AG08396 (cell line): ENCODE measurements around the gene LTBP2.
A peak's percentile ranks its signal among the peaks of the same experiment; 100 is the strongest.
"Not testable (repeated sequence)": the region's sequence is repeated elsewhere in the genome, so short reads cannot be mapped to it uniquely, and the experiment has no call there.

Experiments
- DNase-seq: peaks from one replicate; pipeline ENCODE4 v3.0.0; 2012; ENCODE audit warnings: low spot score, mixed read lengths

Gene LTBP2

DNA sequence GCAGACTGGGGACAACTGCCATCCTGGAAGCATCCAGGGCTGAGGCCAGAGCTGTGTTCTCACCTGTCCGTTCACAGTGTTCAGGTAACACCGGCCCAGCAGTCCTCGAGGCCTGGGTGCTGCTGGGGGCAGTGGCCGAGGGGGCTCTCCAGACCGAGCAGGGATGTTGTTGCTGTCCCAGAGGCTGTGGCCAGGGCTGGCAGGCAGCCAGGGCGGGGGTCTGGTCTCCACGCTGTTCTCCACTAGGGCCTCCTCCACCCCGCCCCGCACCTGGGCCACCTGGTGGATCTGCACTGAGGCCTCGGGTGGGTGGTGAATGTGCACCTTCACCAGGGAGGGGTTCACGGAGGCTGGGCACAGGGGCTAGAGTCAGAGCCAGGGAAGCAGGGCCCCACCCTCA is 61.0 kb downstream of the LTBP2 start:
- no peak for DNase-seq

DNA sequence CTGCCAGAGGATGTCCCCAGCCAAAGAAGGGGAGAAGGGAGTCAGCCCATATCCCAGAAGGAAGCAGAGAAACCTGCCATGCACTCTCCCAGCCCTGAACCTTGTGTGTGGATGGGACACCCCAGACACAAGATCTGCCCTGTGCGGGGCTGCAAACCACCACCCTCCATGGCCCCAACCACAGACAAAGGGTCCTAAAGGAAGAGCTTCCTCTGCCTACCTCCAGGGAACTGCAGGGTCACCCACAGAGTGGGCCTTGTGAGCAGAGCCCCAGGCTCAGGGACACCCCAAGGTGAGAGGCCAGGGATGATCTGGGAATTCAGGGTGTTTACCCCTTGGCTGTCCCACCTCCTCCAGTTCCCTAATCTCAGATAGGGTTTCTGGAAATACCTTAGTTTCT is 62.0 kb downstream of the LTBP2 start:
- DNase-seq = no peak

DNA sequence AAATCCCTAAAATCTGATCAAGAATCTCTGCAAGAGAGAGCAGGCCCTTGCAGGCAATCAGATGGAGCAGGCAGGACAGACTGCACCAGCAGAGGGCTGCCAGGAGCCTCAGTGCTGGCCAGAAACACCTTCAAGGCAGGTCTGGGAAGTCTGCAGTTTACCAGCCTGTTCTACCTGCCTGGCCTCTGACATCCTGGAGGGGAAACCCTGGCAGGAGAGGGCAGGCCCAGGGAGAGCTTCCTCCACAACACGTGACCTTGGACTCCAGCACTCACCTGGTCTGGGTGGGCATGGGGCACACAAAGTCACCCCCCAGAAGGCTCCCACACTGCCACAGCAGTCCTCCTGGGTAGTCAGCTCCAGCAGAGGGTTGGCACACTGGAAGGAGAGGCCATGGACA is 62.4 kb downstream of the LTBP2 start:
- no peak for DNase-seq

DNA sequence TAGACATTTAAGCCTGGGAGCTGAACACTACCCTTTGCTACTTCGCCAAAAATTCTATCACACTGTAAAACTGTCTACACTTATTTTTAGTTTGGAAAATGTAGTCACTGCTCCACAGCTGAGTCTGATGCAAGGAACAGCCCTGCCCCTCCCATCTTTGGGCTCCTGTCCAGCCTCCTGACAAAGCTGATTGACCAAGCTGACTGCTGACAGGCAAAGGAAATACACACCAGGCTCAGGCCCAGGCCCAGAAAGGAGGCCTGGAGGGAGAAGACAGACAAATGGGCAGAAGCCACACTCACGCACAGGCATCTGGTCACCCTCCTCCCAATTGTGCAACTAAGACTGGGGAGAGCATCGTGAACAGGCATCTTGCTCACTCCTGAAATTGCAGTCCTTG is 63.2 kb downstream of the LTBP2 start:
- peak; percentile 62 for DNase-seq

DNA sequence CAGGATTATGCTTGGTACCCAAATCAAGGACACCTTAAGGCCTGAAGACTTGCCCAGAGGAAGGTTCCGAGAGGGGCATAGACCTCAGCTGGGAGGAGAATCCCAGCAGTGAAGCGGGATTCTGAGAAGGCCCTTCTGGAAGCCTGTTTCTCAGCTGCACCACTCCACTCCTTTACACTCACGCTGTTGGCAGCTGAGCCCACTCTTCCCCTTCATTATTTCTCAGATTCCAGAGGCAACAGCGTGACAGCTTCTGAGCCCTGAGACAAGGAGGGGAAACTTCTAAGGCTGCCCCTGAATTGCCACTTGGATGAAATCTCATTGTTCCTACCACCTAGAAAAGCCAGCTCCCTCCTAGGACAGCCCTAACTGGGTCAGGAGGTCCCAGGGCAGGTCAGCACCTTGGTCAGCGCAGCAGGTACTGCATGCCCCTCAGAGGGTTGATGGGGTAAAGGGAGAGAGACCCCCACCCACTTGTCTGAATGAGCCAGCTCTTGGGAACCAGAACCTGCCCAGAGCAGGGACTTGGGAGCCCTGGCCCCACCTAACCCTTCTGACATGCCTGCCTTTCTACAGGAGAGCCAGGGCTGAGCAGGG is 64.6 kb downstream of the LTBP2 start:
- no peak for DNase-seq

DNA sequence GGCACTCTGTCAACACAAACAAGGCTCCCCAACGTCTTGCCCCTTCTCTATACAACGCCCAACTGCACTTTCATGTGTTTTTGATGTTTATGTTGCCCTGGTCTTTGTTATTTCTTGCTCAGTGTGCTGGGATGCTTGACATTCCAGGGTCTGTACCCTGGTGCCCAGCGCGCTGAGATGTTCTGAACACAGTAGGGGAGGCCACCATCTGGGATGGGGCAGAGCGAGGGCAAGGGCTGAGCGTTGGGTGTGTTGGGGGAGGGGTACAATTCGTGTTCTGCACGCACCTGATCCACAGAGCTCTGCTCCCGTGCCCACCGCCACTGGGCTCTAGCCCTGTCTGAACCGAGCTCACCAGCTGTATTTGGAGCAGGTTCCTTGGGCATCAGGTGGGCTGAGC is 65.6 kb downstream of the LTBP2 start:
- DNase-seq = no peak

DNA sequence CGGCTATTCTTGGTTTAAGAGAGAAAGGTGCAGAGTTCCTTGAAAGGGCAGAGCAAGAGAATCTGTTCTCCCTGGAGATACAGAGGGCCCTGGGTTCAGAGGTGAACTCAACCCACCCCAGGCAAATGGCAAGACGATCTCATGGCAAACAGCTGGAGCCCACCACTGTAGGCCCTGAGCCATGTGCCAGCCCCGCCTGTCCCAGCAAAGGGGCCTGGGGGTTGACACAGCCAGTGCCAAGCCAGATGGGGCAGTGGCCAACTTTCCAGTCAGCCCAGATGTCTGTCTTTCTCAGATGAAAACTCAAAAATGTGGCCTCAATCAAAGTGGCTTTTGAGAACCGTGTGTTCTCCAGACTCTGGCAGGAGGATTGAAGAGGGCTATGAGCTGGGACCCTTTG is 66.7 kb downstream of the LTBP2 start:
- DNase-seq = no peak

DNA sequence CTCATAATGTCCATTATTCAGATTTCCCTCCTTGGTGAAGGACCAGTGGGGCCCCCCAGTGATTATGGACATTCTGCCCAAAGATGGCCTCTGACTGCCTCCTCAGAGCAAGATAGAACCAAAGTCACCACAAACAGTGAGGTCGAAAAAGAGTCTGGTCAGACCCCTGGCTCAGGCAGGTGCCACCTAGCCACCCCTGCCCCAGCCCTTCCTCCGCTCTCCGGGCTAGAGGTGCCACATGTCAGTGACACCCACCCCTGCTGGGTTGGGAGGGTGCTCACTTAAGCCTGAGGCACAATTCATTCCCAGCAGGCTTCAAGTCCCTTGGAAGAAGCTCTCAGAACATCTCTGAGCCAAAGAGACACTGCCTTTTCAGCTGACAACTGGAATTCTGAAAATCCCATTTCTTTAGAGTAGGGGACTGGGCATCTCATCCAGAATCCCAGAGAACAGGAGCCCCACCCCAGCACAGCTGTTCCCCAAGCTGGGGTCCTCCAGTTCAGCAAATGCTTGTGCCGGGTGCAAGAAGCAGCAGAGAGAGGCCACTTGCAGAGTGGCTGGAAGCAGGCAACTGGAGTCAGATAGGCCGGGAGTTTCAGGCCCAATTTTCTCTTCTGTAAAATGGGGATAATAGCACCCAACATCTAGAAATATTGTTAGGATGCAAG is 68.1 kb downstream of the LTBP2 start:
- no peak for DNase-seq

DNA sequence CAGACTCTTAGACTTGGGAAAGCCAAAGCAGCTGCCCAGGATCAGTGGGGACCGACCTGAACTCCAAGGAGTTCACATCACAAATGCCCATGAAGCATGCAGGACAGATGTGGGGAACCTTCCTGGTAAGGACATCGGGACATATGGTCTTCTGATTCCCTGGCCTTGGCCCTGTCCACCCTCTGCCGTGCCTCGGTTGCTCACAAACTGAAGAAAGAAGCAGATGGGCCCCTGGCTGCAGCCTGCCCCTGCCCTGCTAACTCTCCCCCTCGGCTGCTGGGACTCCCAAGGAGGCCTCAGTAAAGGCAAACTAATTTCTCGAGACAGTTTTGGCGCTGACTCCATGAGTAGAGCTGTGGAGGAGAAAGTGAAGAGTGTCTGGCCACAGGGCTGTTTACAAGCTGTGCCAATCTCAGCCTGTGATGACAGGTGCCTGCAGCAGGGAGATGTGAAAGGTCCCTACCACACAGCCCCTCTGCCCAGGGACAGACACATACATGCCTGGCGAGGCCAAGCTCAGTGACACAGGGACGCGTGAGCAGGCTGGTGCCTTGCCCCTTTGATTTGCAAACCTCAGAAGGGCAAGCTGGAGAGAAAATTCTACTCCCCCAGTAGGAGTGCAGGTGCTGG is 69.9 kb downstream of the LTBP2 start:
- DNase-seq = no peak

DNA sequence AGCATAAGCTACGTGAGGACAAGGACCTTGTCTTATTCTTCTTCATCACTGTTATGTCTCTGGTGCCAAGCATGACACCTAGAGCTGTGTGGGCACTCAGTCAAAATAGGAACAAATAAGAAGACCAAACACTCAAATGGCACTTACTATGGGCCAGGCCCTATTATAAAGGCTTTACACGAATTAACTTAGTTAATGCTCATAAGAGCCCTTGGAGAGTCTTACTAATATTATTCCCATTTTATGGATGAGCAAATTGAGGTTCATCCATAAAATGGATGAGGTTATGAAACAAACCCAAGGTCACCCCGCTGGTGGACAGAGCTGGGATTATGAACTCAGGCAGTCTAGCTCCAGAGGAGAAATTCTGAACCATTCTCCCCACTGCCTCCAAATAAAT is 70.8 kb downstream of the LTBP2 start:
- no peak for DNase-seq

DNA sequence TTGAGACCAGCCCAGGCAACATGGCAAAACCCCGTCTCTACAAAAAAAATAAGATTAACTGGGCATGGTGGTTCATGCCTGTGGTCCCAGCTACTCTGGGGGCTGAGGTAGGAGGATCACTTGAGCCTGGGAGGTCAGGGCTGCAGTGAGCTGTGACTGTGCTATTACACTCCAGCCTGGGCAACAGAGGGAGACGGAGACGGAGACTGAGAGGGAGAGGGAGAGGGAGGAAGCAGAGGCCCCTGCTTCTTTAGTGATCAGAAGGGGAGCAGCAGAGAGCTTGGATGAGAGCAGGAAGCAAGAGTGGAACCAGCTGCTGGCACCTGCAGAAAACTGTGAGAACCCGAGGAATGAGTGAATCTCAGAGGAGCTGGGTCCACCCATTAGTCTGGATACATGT is 72.5 kb downstream of the LTBP2 start:
- no peak for DNase-seq

DNA sequence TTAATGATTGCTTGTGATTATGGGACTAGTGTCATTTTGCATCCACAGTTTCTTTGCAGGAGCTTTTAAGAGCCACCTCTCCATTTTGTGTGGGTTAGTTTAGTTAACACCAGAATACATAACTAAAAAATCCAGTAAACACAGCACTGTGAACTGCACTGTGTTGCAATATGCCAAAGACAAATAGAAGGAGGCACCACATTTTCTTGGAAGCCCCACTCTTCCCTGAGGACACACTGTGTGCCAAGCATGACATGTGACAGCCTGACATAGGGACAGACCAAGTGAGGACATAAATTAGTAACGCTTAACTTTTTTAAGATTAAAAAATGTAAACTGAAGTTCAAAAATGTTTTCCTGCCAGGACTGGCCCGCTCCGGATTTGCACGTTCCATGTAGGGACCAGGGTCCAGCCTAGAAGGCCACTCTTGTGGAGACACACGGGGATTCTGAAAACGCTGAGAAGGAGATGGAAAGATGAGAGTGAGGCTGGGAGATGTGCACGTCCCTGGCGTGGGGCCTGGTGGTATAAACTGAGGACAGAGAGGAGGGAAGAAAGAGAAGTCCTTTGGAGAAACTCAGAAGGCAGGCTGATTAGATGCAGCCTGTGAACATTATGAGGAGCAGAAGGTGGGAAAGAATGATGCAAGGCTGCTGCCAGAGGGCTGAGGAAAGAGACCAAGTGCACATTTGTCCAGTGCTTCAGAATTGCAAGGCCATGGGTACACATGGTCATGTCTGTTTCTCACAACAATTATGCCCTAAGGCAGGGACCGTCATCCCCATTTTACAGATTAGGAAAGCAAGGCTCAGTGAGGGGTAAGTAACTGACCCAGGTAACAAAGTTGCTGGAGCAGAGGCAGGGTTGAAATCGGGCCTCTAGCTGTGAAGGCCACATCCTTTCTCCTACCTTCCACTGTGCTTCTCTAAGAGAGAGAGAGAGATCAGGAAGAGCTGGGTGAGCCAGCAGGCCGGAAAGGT is 73.3 kb downstream of the LTBP2 start:
- DNase-seq = no peak

DNA sequence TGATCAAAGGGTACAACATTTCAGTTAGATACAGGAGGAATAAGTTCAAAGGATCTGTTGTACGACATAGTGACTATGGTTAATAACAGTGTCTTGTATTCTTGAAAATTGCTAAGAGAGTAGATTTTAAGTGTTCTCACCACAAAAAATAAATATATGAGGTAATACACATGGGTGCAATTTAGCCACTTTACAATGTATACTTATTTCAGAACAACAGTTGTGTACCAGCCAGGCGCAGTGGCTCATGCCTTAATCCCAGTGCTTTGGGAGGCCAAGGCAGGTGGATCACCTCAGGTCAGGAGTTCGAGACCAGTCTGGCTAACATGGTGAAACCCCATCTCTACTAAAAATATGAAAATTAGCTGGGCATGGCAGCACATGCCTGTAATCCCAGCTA is 75.7 kb downstream of the LTBP2 start:
- not testable (repeated sequence) for DNase-seq

DNA sequence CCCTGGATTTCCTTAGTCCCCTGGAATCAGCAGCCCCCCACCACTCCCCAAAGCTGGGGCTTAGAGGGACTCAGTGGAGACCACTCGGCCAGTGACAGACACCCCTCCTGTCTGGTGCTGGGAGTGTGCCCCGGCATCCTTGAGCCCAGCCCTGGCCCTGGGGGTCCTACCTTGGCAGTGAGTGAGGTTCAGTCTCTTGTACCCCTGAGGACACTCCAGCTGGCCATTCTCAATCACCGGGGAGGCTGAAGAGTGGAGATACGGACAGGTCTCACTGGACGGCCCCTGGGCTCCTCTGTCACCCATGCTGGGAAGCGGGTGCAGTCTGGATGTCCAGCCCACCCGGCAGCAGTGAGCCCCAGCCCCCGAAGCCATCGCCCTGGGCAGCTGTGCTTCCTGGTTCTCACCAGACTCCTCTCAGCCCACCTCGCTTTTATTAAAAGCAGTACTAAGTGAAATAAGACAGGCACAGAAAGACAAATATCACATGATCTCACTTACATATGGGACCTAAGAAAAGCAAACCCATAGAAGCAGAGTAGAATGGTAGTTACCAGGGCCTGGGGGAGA is 76.2 kb downstream of the LTBP2 start:
- DNase-seq = no peak

DNA sequence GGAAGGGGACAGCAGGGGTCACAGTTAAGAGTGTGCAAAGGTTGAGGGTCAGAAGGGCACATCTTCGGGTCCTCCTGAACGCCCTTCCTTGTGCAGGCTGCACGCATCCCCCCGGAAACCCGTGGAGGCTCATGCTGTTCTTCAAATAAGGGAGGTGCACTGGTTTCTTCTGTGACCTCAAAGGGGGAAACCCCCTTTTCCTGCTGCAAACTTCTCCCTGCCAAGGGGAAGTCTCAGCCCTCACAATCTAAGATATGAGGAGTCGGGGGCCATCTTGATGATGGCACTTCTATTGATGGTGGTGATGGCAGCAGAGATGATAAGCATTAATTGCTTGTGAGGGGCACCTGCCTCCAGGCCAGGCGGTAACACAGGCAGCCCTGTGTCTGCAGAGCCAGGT is 78.5 kb downstream of the LTBP2 start:
- no peak for DNase-seq

DNA sequence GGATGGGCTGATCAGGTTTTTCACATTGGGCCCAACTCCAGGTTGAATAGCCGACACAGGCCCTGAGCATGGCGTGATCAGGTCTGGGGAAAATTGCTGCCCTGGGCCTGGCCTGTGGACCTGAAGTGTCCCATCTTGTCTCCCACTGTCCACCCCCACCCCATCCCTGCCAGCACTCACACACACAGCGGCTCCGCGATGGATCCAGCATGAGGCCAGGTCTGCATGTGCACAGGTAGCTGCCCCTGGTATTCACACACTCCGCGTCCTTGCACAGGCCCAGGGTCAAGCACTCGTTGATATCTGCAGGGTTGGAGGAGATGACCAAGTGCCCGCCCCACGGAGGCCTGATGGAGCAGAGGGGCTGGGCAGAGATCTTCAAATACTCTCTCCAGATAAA is 79.8 kb downstream of the LTBP2 start:
- DNase-seq = no peak

DNA sequence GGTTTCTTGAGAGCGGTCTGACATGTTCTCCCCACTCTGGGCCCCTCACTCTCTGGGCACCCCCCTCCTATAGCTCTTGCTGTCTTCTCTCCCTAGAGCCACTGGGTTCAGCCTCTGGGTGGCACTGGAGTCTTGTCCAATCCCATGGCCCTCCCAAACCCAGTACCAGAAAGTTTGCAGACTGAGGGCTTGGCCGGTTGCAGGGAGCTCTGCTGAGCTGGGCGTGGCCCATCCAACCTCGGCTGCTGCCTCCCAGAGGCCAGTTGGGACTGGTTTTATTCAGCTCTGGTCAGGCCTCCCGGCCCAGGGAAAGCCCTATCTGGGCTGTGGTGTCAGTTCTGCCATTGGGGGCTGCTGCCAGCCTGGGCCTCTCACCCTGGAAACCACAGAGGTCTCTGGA is 80.6 kb downstream of the LTBP2 start:
- DNase-seq = peak; percentile 68

DNA sequence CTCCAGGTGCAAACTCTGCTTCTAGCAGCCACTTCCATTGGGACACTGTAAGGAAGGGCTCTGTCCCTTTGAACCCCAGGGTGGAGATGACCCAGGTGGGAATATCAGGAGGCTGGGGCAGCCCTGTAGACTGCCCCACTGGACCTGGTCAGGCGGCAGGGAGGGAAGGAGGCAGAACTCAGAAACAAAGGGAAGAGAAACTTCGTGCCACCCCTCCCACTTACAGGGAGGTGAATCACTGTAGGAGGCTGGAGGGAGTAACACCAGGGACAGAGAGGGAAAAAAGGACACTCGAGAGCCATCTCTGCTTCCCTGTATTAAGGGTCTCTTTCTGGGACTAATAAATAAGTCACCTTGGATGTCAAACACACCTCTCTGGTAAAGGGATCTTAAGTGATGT is 81.0 kb downstream of the LTBP2 start:
- DNase-seq = no peak

DNA sequence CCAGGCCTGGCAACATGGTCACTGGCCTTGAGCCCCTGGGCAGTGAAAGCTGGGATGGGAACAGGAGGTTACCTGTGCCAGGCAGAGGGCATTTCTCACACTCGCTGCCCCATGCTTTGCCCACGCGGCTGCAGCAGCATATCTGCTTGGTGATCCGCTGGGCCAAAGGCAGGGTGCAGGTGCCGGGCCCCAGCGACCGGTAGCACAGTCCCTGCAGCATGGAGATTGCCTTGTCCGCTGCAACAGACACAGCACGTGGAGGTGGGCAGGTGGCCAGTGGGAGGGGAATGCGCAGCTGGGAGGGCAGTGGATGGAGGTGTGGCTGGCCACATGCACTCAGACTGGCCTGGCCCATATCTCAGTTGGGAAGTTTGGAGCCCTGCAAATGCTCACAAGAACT is 83.2 kb downstream of the LTBP2 start:
- no peak for DNase-seq

DNA sequence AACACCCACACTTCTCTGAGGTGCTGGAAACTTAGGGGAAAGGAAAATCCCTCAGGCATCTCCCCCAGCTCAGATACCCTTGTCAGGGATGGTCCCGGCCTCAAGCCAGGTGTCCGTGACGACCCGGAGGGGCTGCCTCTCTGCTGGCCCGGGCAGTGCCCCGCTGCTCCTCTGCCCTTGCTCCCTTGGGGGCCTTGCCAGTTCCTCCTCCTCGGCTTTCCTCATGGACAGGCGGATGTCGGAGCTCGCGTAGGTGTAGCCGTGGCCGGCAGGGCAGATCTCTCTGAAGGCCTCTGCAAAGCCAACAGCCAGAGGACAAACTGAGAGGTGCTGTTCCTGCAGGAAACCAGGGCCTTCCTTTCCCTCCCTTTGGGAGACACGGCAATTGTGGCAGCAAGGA is 83.6 kb downstream of the LTBP2 start:
- DNase-seq = no peak

DNA sequence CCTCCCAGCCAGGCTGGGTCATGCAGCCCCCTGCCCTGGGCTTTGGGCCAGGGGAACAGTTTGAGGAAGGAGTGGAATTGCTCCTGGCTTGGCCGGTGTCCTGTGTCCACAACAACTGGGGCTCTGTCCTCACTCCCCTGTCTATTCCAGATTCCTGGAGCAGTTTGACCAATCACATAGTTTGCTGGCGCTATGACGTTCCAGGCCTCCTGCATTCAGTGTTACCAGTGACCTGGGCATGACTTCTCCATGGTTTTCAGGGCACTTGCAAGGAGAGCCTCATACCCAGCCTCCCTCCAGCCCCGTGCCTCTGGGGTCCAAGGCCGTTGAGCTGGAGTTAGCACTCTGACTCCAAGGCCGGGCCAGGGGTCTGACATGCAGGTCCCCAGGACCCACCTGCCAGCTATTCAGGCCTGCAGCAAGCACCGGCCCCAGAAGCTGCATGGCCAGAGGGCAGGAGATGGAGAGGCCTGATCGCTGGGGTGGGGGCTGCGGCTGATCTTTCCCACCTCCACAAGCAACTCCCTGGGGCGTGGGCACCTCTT is 84.2 kb downstream of the LTBP2 start:
- no peak for DNase-seq
